ENCODE measurements around the gene MPV17. TPM values are rescaled to one million over a fixed set of nuclear protein-coding genes. Genes with fewer than 3 reads are reported as not detected.
A peak's percentile ranks its signal among the peaks of the same experiment; 100 is the strongest.

Gene MPV17
- total and polyA plus RNA-seq, 2 of the 13 experiments (the other 11 are each of a cell fraction or from before 2014, with no cell fraction given): 48.9 to 129 TPM

- TF ChIP-seq, protein P1, sequence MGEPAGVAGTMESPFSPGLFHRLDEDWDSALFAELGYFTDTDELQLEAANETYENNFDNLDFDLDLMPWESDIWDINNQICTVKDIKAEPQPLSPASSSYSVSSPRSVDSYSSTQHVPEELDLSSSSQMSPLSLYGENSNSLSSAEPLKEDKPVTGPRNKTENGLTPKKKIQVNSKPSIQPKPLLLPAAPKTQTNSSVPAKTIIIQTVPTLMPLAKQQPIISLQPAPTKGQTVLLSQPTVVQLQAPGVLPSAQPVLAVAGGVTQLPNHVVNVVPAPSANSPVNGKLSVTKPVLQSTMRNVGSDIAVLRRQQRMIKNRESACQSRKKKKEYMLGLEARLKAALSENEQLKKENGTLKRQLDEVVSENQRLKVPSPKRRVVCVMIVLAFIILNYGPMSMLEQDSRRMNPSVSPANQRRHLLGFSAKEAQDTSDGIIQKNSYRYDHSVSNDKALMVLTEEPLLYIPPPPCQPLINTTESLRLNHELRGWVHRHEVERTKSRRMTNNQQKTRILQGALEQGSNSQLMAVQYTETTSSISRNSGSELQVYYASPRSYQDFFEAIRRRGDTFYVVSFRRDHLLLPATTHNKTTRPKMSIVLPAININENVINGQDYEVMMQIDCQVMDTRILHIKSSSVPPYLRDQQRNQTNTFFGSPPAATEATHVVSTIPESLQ (CRISPR knock-in tag; conservative IDR thresholded peaks at IDR 0.05): no peak
- 0 out of 2 replicates have a peak, but pooled peaks have one; percentile 49 for TF ChIP-seq ZNF605 (CRISPR knock-in tag; IDR thresholded peaks at IDR 0.05)
- TF ChIP-seq SP1 (IDR thresholded peaks at IDR 0.05): no peak
- TF ChIP-seq SP1 (CRISPR knock-in tag; IDR thresholded peaks at IDR 0.05): no peak
- no peak for TF ChIP-seq HNRNPH1 (optimal IDR thresholded peaks at IDR 0.05; ENCODE audit: low read depth, low read length)
- no peak; the same call in 1 of the 2 replicates for TF ChIP-seq ZNF230 (CRISPR knock-in tag; IDR thresholded peaks at IDR 0.05)
- peak; percentile 69; the same call in 1 of the 2 replicates for TF ChIP-seq NKX3-1 (CRISPR knock-in tag; IDR thresholded peaks at IDR 0.05)
- TF ChIP-seq FOXA3 (CRISPR knock-in tag; IDR thresholded peaks at IDR 0.05): no peak
- no peak; the same call in 1 of the 2 replicates for TF ChIP-seq MEIS2 (CRISPR knock-in tag; IDR thresholded peaks at IDR 0.05)
- TF ChIP-seq ELK4 (CRISPR knock-in tag; IDR thresholded peaks at IDR 0.05; ENCODE audit: borderline replicate concordance): 0 out of 2 replicates have a peak, but pooled peaks have one; percentile 27
- TF ChIP-seq FIP1L1 (IDR thresholded peaks at IDR 0.05; ENCODE audit: borderline replicate concordance, insufficient read depth, low read depth, low read length): no peak
- 0 out of 2 replicates have a peak, but pooled peaks have one; percentile 23 for TF ChIP-seq ZNF510 (CRISPR knock-in tag; IDR thresholded peaks at IDR 0.05; ENCODE audit: low read depth)
- no peak for TF ChIP-seq XRCC5 (optimal IDR thresholded peaks at IDR 0.05; ENCODE audit: low read length)
- no peak for TF ChIP-seq ZNF10 (CRISPR knock-in tag; IDR thresholded peaks at IDR 0.05; ENCODE audit: borderline replicate concordance, low read depth)
- no peak for TF ChIP-seq RFXANK (CRISPR knock-in tag; IDR thresholded peaks at IDR 0.05)
- no peak; the same call in 1 of the 2 replicates for TF ChIP-seq ZZZ3 (CRISPR knock-in tag; IDR thresholded peaks at IDR 0.05; ENCODE audit: borderline replicate concordance)
- TF ChIP-seq GZF1 (CRISPR knock-in tag; IDR thresholded peaks at IDR 0.05): peak; percentile 75; the same call in 1 of the 2 replicates
- TF ChIP-seq PRMT3 (CRISPR knock-in tag; IDR thresholded peaks at IDR 0.05; ENCODE audit: borderline replicate concordance, low read depth): no peak
- TF ChIP-seq FOSL2 (CRISPR knock-in tag; IDR thresholded peaks at IDR 0.05): no peak
- no peak; the same call in 1 of the 2 replicates for TF ChIP-seq POLR2G (IDR thresholded peaks at IDR 0.05; ENCODE audit: low read depth, low read length)
- no peak for TF ChIP-seq TCF7 (IDR thresholded peaks at IDR 0.05; ENCODE audit: low read depth)
- TF ChIP-seq GPN1 (CRISPR knock-in tag; IDR thresholded peaks at IDR 0.05; ENCODE audit: borderline replicate concordance): no peak
- no peak; the same call in 1 of the 2 replicates for TF ChIP-seq ZNF709 (CRISPR knock-in tag; IDR thresholded peaks at IDR 0.05)
- no peak for TF ChIP-seq IRX3 (CRISPR knock-in tag; IDR thresholded peaks at IDR 0.05; ENCODE audit: borderline replicate concordance, low read depth)
- TF ChIP-seq ZSCAN21 (CRISPR knock-in tag; IDR thresholded peaks at IDR 0.05; ENCODE audit: borderline replicate concordance): peak; percentile 16; the same call in 1 of the 2 replicates
- TF ChIP-seq HNRNPUL1 (IDR thresholded peaks at IDR 0.05; ENCODE audit: low read depth, low read length): no peak
- peak; percentile 14; the same call in 1 of the 2 replicates for TF ChIP-seq SALL1 (CRISPR knock-in tag; IDR thresholded peaks at IDR 0.05)
- no peak for TF ChIP-seq HHEX (CRISPR knock-in tag; IDR thresholded peaks at IDR 0.05)
These were observed 48.1 kb upstream of the MPV17 start (continued) for GRCh38 chr2:27370816-27371620.

All from HepG2 (cell line).